HG03159 (cell line): ENCODE results near the gene GRIK1.

Source experiments
- ATAC-seq: cut with Tn5 transposase; IDR thresholded peaks from one replicate; pipeline ENCODE4 v1.9.1; 2021; ENCODE audit warnings: mild to moderate bottlenecking, moderate library complexity; ENCODE audit not compliant: unreplicated experiment

The GRIK1 gene

DNA sequence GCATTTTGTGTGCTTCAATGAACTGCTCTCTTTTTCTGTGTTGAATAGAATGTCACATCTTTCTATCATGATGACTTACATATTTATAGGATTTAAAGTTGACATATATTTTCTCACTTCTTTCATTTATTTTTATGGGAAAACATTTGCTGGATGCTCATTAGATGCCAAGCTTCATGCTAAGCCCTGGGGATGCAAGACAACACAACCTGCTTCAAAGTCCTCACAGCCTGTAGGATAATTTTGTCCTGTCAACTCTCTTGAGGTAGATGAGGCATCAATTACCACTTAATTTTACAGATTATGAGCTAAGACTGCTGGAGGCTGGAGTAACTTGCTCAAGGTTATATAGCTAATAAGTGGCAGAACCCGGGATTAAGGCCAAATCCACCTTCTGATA lies 264.3 kb downstream of the GRIK1 start:
- ATAC-seq: no peak

GRCh38 chr21:29674343-29674742 lies 265.5 kb downstream of the GRIK1 start:
- ATAC-seq: no peak

DNA sequence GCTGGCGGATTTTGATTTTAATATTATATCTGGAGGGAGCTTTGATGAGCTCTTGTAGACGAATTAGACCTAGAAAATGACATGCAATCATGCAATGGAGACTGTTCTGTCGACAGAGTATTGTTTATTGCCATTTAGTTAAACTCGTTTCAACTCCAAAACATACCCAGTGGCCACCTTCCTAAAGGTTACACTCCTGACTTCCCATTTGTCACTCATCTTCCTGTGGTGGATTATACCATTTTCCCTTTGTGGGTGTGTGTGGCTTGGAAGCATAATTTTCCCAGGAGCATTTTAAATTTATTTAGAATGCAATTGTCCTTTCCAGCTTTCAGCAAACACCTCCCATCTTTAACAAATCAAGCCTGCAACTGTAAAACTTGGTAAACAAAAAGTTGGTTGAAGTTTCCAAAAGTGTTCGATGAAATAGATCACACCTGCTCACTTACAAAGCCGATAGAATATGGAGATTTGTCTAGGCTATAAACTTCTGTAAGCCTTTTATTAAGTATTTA lies 266.6 kb downstream of the GRIK1 start:
- ATAC-seq: no peak

GRCh38 chr21:29671728-29672127 lies 268.1 kb downstream of the GRIK1 start:
- ATAC-seq: no peak

GRCh38 chr21:29670228-29670627 lies 269.6 kb downstream of the GRIK1 start:
- no peak for ATAC-seq

GRCh38 chr21:29669416-29669815 lies 270.4 kb downstream of the GRIK1 start:
- ATAC-seq: no peak

DNA sequence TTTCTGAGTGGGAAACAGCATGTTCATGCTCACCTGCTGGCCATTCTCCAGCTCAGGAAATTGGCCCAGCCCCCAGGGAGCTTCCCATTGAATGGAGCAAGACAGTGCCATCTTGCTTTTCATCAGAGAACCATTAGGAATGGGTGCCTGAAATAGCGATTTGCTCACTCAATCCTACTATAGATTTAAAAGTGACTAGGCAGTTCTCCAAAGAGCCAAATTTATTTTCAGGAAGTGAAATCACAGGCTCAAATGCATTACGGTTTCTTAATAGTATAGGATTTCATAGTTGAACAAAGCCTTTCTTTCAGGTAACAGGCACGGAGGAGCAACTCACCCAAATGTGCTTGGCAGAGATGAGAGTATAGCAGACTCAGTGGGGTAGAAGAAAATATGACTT lies 272.1 kb downstream of the GRIK1 start:
- ATAC-seq: no peak

DNA sequence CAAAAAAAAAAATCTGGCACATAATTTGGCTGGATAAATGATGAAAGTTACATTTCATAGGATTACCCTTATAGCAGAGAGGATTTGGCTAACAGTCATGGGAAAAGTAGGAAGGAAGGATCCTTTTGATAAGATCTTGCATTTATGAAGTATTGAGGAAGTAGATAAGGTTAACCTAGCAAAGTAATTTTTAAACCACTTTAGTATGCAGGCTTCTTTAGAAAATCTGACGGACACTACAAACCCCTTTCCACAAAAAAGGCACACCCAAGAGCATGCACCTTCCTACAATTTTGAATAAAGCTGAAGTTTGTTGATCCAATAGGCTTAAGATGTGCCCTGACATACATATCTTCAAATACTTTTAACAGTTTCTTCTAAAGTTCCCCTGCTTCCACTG lies 275.2 kb downstream of the GRIK1 start:
- ATAC-seq: no peak

GRCh38 chr21:29661672-29662442 lies 277.9 kb downstream of the GRIK1 start:
- no peak for ATAC-seq

GRCh38 chr21:29660047-29660720 lies 279.6 kb downstream of the GRIK1 start:
- no peak for ATAC-seq

- ATAC-seq: no peak
These were observed 280.9 kb downstream of the GRIK1 start for GRCh38 chr21:29658934-29659203.

GRCh38 chr21:29658177-29658933 lies 281.4 kb downstream of the GRIK1 start:
- ATAC-seq: no peak

- ATAC-seq: no peak
These were observed 282.4 kb downstream of the GRIK1 start for GRCh38 chr21:29657240-29657989.

DNA sequence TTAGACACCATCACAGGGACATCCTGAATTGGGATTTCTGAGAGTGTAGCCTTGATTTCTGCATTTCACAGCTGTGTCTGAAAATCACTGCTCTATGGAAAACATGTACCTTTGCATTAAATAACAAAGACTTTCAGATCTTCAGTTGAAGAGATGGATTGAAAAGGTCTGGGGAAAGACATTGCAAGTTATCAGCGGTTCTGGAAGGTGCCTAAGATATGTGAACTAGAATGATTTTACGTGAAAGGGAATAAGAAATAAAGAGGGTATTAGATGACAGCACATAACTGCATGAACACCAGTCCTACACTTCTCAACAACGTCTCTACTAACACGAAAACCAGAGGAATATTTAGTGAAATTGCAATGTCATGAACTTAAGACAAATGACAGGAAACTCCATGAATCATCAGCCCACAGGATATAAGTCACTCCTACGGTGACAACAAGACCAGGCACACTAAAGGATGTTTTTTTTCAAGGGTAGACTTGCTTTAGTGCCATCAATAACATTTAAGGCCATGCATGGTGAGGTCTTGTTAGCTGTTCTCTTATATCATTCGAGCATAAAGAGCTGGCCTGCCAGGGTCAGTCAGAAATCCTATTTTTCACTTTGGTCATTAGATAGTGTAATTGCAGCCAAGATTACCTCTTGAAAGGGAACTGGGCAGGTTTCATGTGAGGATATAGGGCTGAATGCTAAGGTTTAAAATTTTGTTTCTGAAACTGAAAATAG lies 283.1 kb downstream of the GRIK1 start:
- ATAC-seq: no peak

DNA sequence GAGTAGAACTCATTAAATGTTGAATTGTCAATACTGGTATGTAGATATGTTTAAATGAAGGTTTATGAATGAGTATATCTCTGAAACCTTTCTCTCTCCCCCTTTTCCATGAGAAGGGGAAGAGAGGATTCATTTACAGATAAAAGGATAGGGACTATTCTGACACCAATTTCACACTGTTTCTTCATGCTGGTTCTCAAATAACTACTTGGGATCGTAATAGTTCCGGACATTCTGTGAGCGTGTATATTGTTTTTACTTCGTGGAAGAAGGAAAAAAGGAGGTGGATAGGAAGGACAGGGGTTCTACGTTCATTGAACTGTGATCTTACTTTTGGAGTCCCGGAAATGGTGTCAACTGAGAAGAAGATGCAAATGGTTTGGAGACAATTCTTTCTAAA lies 284.2 kb downstream of the GRIK1 start:
- no peak for ATAC-seq

DNA sequence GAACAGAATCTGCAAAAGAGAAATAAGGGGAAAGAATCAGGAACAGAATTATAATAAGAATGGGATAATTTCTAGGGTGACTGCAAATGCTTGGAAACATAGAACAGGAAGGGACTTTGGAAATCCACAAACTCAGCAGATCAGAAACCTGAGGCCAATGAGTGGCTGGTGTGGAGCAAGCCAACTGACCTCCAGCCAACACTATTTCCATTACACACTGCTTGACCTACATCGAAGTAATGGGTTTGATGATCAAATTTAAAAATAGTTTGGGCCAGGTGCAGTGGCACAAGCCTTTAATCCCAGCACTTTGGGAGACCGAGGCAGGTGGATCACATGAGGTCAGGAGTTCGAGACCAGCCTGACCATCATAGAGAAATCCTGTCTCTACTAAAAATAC lies 284.9 kb downstream of the GRIK1 start:
- no peak for ATAC-seq

GRCh38 chr21:29654203-29654602 lies 285.6 kb downstream of the GRIK1 start:
- no peak for ATAC-seq

DNA sequence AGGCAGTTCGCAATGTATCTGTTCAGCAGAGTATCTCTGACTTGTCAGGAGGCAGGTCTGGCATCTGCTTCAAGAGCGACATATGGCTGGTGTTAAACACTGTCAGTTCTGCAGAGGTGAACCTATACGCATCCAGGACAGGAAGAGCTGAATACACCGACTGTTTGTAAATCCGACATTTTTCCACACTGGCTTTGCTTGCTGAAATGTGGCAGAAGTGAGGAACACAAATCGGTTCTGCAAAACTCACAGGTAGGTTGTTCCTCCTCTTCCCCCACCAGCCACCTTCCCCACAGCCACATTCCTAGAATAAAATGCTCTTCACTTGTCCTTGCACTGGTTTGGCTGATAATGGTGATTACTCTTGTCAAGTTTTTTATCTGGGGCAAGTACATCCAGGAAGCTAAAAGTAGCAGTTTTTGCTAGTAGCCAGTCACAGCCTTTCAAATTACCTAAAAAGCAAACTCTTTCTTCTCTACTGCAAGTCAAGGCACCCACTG lies 289.2 kb downstream of the GRIK1 start:
- ATAC-seq: no peak

- ATAC-seq: no peak
These were observed 290.4 kb downstream of the GRIK1 start for GRCh38 chr21:29649406-29649814.

DNA sequence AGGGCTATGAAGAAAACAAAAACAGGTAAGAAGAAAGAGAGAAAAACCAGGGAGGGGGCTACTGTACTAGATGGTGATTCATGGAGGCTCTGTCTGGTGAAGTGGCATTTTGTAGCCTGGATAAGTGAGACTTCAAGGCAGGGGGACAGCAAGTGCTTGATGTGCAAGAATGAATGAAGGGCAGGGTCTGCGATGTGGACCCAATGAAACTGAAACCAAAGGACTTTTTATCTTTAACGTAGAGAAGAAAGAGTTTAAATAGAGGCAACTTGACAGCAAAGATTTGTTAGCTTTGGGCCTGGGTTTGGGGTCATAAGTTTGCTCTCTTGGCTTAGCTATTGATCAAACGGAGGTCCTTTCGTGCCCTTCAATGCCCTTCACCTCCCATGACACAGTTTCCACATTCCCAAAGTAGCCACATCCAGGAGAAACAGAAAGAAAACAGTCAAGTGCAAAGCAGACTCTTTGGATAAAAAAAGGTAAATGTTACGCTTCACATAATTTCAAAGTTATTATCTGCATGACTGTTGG lies 291.0 kb downstream of the GRIK1 start:
- no peak for ATAC-seq
